ENCODE data around the gene USP26. TPM values are rescaled to one million over a fixed set of nuclear protein-coding genes. Genes with fewer than 3 reads are reported as not detected.

The USP26 gene
- total RNA-seq, 2 experiments from 2014 or later, result not detected

DNA sequence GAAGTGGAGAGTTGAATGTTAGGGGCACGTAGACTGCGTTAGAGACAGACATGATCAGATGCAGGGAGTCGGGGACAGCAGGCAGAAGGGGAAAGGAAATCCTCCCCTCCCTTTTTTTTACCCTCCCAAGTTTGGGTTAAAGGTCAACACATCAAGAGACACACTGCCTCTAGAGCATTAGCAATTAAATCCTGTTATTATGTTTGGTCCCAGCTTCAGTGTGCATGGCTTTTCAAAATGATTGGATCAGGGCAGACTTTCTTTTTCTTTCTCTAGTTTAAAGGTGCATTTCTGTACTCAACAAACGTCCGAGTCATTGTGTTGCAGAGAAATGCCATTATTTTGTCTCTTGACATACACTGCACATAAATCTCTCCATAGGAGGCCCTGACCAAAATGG is 63.9 kb downstream of the USP26 start:
- H3K79me2 ChIP-seq (ENCODE audit: insufficient read depth, low read depth, low read length), result no peaks in the 10 kb centered on the region
- no peaks in the 10 kb centered on the region for H3K36me3 ChIP-seq (ENCODE audit: insufficient read depth, low read length)
- CTCF ChIA-PET (ENCODE audit: unreplicated experiment), result no interaction called here
- no peak overlapping the region for H3K27ac ChIP-seq (ENCODE audit: low read depth, low read length, poor library complexity, severe bottlenecking)
- H3K4me2 ChIP-seq (ENCODE audit: low read length), result no peak overlapping the region
- H3K9me2 ChIP-seq (ENCODE audit: insufficient read depth, low read length), result no peaks in the 10 kb centered on the region
- no peaks in the 10 kb centered on the region for H3K9me3 ChIP-seq (ENCODE audit: low read length)
- DNase-seq (ENCODE audit: low spot score), result no peak
- TF ChIP-seq EZH2phosphoT487 (IDR thresholded peaks at IDR 0.05; ENCODE audit: borderline replicate concordance, low read depth, low read length), result no peak
- TF ChIP-seq, protein P1, sequence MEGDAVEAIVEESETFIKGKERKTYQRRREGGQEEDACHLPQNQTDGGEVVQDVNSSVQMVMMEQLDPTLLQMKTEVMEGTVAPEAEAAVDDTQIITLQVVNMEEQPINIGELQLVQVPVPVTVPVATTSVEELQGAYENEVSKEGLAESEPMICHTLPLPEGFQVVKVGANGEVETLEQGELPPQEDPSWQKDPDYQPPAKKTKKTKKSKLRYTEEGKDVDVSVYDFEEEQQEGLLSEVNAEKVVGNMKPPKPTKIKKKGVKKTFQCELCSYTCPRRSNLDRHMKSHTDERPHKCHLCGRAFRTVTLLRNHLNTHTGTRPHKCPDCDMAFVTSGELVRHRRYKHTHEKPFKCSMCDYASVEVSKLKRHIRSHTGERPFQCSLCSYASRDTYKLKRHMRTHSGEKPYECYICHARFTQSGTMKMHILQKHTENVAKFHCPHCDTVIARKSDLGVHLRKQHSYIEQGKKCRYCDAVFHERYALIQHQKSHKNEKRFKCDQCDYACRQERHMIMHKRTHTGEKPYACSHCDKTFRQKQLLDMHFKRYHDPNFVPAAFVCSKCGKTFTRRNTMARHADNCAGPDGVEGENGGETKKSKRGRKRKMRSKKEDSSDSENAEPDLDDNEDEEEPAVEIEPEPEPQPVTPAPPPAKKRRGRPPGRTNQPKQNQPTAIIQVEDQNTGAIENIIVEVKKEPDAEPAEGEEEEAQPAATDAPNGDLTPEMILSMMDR (conservative IDR thresholded peaks at IDR 0.05; ENCODE audit: low read length), result no peak
- H3K4me3 ChIP-seq (ENCODE audit: low read depth, low read length, poor library complexity, severe bottlenecking), result no peak overlapping the region
- no peaks in the 10 kb centered on the region for H3K4me1 ChIP-seq (ENCODE audit: insufficient read depth, low read length, poor library complexity, severe bottlenecking)
- no peak overlapping the region for H2AFZ ChIP-seq (ENCODE audit: low read length)
- intact Hi-C loops (cut with micrococcal nuclease; ENCODE audit: unreplicated experiment), result no loop called here
- H4K20me1 ChIP-seq (ENCODE audit: insufficient read depth, low read length), result no peaks in the 10 kb centered on the region
- BruUV-seq (replicated peaks), result no TSS peak
- POLR2A ChIA-PET, result interaction anchor here (0.8 kb wide), 1 partner anchor 8 kb away, joined by 3 read pairs; no protein-coding TSS in a partner anchor

DNA sequence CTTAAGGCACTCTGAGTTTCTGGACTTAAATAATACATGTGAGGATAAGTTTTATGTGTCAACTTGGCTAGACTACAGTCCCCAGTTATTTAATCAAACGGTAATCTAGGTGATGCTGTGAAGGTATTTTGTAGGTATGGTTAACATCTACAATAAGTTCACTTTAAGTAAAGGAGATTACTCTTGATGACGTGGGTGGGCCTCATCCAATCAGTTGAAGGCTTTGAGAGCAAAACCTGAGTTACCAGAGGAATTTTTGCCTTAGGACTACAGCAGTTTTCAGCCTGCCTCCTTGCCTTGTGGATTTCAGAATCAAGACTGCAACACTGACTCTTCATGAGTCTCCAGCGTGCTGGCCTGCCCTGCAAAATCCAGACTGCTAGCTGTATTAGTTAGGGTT is 78.7 kb downstream of the USP26 start:
- no peak overlapping the region for H3K4me3 ChIP-seq (ENCODE audit: low read depth, low read length, poor library complexity, severe bottlenecking)
- no peaks in the 10 kb centered on the region for H4K20me1 ChIP-seq (ENCODE audit: insufficient read depth, low read length)
- POLR2A ChIA-PET, result no interaction called here
- intact Hi-C loops (cut with micrococcal nuclease; ENCODE audit: unreplicated experiment), result no loop called here
- H3K4me1 ChIP-seq (ENCODE audit: insufficient read depth, low read length, poor library complexity, severe bottlenecking), result no peaks in the 10 kb centered on the region
- no peaks in the 10 kb centered on the region for H3K9me2 ChIP-seq (ENCODE audit: insufficient read depth, low read length)
- BruUV-seq (replicated peaks), result no TSS peak
- H2AFZ ChIP-seq (ENCODE audit: low read length), result no peak overlapping the region
- no peaks in the 10 kb centered on the region for H3K9me3 ChIP-seq (ENCODE audit: low read length)
- CTCF ChIA-PET (ENCODE audit: unreplicated experiment), result no interaction called here
- H3K4me2 ChIP-seq (ENCODE audit: low read length), result no peak overlapping the region
- TF ChIP-seq, protein P1 (conservative IDR thresholded peaks at IDR 0.05; ENCODE audit: low read length), result no peak
- no peak for TF ChIP-seq EZH2phosphoT487 (IDR thresholded peaks at IDR 0.05; ENCODE audit: borderline replicate concordance, low read depth, low read length)
- no peak overlapping the region for H3K27ac ChIP-seq (ENCODE audit: low read depth, low read length, poor library complexity, severe bottlenecking)
- no peak for DNase-seq (ENCODE audit: low spot score)
- no peaks in the 10 kb centered on the region for H3K36me3 ChIP-seq (ENCODE audit: insufficient read depth, low read length)
- H3K79me2 ChIP-seq (ENCODE audit: insufficient read depth, low read depth, low read length), result no peaks in the 10 kb centered on the region

DNA sequence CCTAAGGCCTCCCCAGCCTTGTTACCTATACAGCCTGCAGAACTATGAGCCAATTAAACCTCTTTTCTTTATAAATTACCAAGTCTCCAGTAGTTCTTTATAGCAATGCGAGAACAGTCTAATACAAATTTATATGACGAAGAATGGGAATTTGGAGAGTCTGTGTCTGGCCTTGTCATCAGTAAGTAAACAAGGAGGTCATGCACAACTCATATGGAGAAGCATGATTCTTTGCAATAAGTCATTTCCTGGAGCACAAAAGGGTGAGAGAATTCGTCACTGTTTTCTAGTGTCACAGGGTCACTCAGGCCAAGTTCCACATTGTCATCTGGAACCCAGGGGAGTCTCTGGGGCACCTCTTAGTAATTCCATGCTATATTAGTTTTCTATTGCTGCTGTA is 89.5 kb downstream of the USP26 start:
- H3K4me3 ChIP-seq (ENCODE audit: low read depth, low read length, poor library complexity, severe bottlenecking), result no peak overlapping the region
- TF ChIP-seq, protein P1 (conservative IDR thresholded peaks at IDR 0.05; ENCODE audit: low read length), result no peak
- no peak for TF ChIP-seq EZH2phosphoT487 (IDR thresholded peaks at IDR 0.05; ENCODE audit: borderline replicate concordance, low read depth, low read length)
- no peaks in the 10 kb centered on the region for H3K4me1 ChIP-seq (ENCODE audit: insufficient read depth, low read length, poor library complexity, severe bottlenecking)
- ChIA-PET CTCF (ENCODE audit: unreplicated experiment) (no interaction called here), POLR2A (no interaction called here)
- no TSS peak for BruUV-seq (replicated peaks)
- H2AFZ ChIP-seq (ENCODE audit: low read length), result no peak overlapping the region
- DNase-seq (ENCODE audit: low spot score), result no peak
- no peaks in the 10 kb centered on the region for H3K9me3 ChIP-seq (ENCODE audit: low read length)
- H4K20me1 ChIP-seq (ENCODE audit: insufficient read depth, low read length), result no peaks in the 10 kb centered on the region
- no peak overlapping the region for H3K27ac ChIP-seq (ENCODE audit: low read depth, low read length, poor library complexity, severe bottlenecking)
- no peaks in the 10 kb centered on the region for H3K36me3 ChIP-seq (ENCODE audit: insufficient read depth, low read length)
- no peaks in the 10 kb centered on the region for H3K9me2 ChIP-seq (ENCODE audit: insufficient read depth, low read length)
- H3K79me2 ChIP-seq (ENCODE audit: insufficient read depth, low read depth, low read length), result no peaks in the 10 kb centered on the region
- intact Hi-C loops (cut with micrococcal nuclease; ENCODE audit: unreplicated experiment), result no loop called here
- H3K4me2 ChIP-seq (ENCODE audit: low read length), result no peak overlapping the region

All from OCI-LY7 (cell line).